GM12865 (cell line): ENCODE results near the gene NOM1.
"Not testable (repeated sequence)": the region's sequence is repeated elsewhere in the genome, so short reads cannot be mapped to it uniquely, and the experiment has no call there.

ENCODE experiments used
- DNase-seq: peaks from one replicate; pipeline ENCODE4 v3.0.0; 2010; ENCODE audit warnings: low read depth
- H3K4me3 ChIP-seq: 2 replicates; pipeline ENCODE4 v1.5.1; 2011; ENCODE audit warnings: mild to moderate bottlenecking, low read depth, low read length, control low read depth
- TF ChIP-seq, protein P1 (sequence below): IDR thresholded peaks from 2 replicates; pipeline ENCODE4 v1.5.1; 2011; ENCODE audit warnings: low read length, control low read depth, low read depth, inconsistent platforms; ENCODE audit not compliant: insufficient read depth; ENCODE audit errors: missing control alignments

NOM1 gene, protein sequence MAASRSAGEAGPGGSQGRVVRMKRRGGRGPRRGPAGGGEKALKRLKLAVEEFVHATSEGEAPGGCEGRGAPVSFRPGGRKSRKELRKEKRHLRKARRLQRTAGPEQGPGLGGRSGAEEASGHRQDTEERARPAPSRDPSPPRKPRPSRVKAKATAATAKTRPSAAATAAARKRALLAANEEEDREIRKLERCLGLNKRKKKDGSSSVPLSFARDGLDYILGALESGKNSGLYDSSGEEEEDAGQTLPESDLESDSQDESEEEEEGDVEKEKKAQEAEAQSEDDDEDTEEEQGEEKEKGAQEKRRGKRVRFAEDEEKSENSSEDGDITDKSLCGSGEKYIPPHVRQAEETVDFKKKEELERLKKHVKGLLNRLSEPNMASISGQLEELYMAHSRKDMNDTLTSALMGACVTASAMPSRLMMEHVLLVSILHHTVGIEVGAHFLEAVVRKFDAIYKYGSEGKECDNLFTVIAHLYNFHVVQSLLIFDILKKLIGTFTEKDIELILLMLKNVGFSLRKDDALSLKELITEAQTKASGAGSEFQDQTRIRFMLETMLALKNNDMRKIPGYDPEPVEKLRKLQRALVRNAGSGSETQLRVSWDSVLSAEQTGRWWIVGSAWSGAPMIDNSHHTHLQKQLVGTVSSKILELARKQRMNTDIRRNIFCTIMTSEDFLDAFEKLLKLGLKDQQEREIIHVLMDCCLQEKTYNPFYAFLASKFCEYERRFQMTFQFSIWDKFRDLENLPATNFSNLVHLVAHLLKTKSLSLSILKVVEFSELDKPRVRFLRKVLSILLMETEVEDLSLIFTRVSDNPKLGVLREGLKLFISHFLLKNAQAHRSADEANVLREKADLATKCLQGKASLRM

DNA sequence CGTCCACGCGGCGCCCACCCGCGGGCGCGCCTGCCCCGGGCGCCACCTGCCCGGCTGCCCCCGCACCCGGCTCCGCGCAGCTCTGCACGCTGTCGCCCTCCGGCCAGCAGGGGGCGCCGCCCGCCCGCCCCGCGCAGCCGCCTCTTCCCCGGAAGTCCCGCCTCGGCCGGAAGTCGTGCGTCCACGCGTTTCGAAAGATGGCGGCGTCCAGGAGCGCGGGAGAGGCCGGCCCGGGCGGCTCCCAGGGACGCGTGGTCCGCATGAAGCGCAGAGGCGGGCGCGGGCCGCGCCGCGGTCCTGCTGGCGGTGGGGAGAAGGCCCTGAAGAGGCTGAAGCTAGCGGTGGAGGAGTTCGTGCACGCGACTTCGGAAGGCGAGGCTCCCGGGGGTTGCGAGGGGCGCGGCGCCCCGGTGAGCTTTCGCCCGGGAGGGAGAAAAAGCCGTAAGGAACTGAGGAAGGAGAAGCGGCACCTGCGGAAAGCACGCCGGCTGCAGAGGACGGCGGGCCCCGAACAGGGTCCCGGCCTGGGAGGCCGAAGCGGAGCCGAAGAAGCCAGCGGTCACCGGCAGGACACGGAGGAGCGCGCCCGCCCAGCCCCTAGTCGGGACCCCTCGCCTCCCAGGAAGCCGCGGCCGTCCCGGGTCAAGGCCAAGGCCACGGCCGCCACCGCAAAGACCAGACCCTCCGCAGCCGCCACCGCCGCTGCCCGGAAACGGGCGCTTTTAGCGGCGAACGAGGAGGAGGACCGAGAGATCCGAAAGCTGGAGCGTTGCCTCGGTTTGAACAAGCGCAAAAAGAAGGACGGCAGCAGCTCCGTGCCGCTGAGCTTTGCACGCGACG is at the start of gene NOM1:
Gene NOM1 (plus strand): TSS at position 172 of the 840 bp plus-strand sequence. CDS start 26 bp downstream, at position 198.
- TF ChIP-seq, protein P1, sequence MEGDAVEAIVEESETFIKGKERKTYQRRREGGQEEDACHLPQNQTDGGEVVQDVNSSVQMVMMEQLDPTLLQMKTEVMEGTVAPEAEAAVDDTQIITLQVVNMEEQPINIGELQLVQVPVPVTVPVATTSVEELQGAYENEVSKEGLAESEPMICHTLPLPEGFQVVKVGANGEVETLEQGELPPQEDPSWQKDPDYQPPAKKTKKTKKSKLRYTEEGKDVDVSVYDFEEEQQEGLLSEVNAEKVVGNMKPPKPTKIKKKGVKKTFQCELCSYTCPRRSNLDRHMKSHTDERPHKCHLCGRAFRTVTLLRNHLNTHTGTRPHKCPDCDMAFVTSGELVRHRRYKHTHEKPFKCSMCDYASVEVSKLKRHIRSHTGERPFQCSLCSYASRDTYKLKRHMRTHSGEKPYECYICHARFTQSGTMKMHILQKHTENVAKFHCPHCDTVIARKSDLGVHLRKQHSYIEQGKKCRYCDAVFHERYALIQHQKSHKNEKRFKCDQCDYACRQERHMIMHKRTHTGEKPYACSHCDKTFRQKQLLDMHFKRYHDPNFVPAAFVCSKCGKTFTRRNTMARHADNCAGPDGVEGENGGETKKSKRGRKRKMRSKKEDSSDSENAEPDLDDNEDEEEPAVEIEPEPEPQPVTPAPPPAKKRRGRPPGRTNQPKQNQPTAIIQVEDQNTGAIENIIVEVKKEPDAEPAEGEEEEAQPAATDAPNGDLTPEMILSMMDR, result peak; percentile 78
- DNase-seq, result peak; percentile 93
- peak within 1 kb of the TSS; percentile 88 for H3K4me3 ChIP-seq

DNA sequence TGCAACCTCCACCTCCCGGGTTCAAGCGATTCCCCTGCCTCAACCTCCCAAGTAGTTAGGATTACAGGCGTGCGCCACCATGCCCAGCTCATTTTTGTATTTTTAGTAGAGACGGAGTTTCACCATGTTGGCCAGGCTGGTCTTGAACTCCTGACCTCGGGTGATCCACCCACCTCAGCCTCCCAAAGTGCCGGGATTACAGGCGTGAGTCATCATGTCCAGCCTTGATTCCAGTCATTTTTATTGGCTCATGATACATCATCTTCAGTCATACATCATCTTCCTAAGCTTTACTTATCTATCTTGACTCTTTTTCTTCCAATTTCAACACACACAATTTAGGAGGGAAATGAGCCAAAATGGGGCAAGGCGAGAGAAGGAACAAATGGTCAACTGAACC is 49.4 kb upstream of the NOM1 start:
- DNase-seq, H3K4me3 ChIP-seq: not testable (repeated sequence)

DNA sequence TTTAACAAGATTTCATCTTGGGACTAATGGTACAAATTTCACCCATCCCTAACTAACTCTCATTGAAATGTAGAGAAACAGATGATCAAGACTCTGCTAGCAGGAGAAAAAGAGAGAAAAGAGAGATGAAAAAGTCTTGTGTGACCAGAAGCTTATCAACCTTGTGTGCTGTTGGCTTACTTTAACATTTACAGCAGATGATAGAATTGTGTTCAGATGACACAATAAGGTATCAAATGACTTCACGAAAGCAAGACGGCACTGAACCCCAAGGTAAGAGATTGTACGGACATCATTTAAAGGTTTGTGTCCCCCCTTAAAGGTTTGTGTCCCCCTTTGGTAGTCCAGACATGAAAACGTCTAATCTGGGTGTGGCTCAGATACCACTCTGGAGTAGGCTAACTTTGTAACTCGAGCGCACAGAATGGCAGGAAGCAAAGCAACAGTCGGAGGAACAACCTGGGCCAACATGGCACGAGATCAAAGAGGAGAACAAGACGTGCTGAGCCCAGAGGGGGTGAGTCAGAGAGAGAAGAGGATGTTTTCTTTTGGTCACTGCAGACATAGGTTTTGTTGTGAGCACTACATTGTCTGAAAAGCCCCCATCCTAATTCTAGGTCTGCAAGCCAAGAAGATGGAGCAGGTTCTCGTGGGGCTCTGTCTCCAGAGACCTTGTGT is 46.1 kb upstream of the NOM1 start:
- no peak overlapping the region for H3K4me3 ChIP-seq
- TF ChIP-seq, protein P1, result no peak
- DNase-seq, result no peak

DNA sequence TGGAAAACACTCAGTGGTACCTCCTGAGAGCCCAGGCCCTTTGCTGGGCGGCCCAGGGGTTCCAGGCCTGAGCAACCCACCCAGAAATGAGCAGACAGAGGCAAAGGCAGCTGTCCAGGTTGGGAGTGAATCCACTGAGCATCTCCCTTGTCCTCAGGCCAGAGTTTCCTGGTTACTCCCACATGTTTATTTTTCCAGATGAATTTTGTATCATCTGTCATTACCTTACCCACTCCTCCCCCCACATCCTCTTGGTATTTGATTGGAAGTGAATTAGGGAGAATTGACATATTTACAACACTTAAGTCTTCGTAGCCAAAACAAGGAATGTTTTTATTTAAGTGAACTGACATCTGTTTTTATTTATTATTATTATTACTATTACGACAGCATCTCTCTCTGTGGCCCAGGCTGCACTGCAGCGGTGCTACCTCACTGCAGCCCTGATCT is 43.3 kb upstream of the NOM1 start:
- TF ChIP-seq, protein P1, result no peak
- no peak overlapping the region for H3K4me3 ChIP-seq

DNA sequence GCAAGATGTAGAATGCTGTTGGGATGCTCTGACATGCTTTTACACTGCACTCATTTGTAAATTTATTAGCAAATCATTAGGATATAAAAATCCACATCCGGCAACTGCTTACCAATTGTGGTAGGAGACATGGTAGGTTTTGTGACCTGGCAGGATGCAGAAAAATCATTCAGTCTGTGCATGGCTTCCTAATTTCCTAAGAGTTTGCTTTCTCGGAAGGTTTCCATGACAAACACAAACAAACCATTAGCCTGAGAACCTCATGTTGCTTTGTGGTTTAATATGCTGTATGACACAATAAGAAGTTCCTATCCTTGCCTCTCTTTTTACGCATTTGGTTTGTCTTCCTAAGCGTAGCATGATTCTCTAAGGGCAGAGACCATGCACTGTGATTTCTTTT is 41.9 kb upstream of the NOM1 start:
- TF ChIP-seq, protein P1, result no peak
- no peak for DNase-seq
- no peak overlapping the region for H3K4me3 ChIP-seq

More for the DNA sequence above, 43.3 kb upstream of the NOM1 start:
- no peak for DNase-seq

DNA sequence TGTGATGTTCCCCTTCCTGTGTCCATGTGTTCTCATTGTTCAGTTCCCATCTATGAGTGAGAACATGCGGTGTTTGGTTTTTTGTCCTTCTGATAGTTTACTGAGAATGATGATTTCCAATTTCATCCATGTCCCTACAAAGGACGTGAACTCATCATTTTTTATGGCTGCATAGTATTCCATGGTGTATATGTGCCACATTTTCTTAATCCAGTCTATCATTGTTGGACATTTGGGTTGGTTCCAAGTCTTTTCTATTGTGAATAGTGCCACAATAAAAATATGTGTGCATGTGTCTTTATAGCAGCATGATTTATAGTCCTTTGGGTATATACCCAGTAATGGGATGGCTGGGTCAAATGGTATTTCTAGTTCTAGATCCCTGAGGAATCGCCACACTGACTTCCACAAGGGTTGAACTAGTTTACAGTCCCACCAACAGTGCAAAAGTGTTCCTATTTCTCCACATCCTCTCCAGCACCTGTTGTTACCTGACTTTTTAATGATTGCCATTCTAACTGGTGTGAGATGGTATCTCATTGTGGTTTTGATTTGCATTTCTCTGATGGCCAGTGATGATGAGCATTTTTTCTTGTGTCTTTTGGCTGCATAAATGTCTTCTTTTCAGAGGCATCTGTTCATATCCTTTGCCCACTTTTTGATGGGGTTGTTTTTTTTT is 39.8 kb upstream of the NOM1 start:
- DNase-seq, H3K4me3 ChIP-seq: not testable (repeated sequence)

DNA sequence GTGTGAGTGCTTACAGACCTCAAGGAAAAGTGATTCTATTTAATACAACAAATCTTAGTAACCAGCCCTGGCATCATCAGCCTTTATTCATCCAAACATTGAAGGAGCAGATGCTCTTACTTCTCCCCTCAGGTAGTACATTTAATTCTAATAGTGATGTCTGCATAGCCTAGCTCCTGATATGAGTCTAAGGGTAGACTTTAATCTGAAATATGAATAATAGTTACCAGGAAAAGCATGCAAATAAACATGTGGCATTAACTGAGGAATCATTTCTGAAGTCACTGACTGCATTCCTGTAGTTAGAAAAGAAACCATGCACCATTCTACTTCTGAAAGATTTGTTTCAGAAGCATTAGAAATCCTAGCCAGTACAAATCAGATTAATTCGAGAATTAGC is 30.9 kb upstream of the NOM1 start:
- peak; percentile 62 for DNase-seq
- TF ChIP-seq, protein P1, result no peak
- H3K4me3 ChIP-seq, result no peak overlapping the region
